NCI-H510A (cell line): ENCODE data around the gene FRAS1.
"Not testable (repeated sequence)": the region's sequence is repeated elsewhere in the genome, so short reads cannot be mapped to it uniquely, and the experiment has no call there.

Experiments used
- DNase-seq: peaks from one replicate; lab custom pipeline; 2025; lab: John Stamatoyannopoulos, UW

Gene FRAS1

GRCh38 chr4:78217557-78217956 lies 160.4 kb downstream of the FRAS1 start:
- DNase-seq: no peak

- no peak for DNase-seq
These were observed 161.1 kb downstream of the FRAS1 start for GRCh38 chr4:78218260-78218659.

- DNase-seq: no peak
These were observed 162.7 kb downstream of the FRAS1 start for GRCh38 chr4:78219825-78220224.

DNA sequence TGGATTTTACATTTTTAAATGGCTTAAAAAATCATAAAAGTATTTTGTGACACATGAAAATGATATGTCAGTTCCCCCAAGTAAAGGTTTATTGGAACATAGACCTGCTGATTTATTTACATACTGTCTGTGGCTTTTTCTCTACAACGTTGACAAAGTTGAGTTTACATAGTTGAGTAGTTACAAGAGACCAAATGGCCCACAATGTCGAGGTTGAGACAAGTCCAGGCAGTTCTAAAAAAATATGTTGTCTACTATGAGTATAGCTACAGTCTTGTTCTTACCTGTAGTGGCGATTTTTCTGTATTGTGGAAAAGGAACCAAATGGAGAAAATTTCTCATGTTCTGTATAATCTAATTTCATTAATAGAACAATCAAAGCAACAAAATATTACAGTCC lies 163.2 kb downstream of the FRAS1 start:
- DNase-seq: no peak

DNA sequence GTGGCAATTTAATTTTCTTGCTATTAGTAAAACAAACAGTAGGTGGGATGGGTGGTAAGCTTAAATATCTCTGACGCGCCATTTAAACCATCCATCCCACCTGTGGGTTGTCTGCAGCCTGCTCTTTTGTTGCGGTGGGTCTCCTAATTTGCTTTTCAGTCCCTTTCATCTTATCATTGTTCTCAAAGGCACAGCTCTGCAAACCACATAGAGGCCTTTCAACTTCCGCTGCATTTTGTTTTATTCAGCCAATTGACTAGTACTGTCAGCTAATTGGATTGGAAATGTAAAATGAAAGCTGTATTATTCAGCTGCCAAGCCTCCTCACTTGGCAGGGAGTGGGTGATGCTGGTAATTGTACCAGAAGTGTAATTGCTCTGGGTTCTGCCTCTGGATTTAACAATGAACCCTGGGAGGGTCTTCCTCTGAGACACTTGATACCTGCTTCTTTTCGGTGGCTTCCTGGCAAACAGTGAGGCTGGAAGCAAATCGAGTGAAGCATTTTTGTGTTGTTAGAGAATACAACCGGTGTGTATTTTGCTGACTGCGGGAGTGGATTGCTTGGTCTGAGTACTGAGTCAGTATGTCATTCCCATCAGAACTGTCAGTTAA lies 165.6 kb downstream of the FRAS1 start:
- DNase-seq: no peak

- no peak for DNase-seq
These were observed 168.1 kb downstream of the FRAS1 start for GRCh38 chr4:78225236-78225635.

- no peak for DNase-seq
These were observed 169.2 kb downstream of the FRAS1 start for GRCh38 chr4:78226279-78226678.

- DNase-seq: no peak
These were observed 170.4 kb downstream of the FRAS1 start for GRCh38 chr4:78227411-78228057.

DNA sequence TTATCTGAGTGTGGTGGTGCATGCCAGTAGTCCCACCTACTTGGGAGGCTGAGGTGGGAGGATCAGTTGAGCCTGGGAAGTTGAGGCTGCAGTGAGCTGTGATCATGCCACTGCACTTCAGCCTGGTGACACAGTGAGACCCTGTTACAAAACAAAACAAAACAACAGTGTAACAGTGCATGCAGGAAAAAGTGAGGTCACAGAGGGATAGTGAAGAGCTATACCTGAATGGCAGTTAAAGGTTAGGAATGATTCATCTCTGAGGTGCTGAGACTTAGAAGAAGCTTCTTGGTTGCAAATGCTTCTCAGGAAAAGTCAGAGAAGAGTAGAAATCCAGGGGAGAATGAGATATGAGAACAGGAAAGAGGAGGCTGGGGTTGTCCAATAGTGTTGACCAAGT lies 178.7 kb downstream of the FRAS1 start:
- no peak for DNase-seq

DNA sequence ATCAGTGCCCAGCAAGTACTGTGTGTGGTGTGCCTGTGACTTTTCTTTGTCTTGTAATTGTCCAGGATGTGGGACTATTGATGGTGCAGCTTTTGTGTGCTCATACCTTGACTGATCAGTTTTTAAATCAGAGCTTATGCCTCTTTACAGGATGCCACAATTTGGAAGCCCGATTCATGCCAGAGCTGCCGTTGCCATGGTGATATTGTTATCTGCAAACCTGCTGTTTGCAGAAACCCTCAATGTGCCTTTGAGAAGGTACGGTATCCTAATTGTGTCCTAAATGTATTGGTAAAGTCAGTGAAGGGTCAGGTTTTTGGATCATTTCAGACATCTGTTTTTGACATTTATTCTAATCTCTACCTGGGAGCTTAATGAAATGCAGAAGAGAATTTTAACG lies 180.2 kb downstream of the FRAS1 start:
- no peak for DNase-seq

GRCh38 chr4:78242071-78242470 lies 184.9 kb downstream of the FRAS1 start:
- DNase-seq: no peak

GRCh38 chr4:78244705-78245485 lies 187.8 kb downstream of the FRAS1 start:
- no peak for DNase-seq

DNA sequence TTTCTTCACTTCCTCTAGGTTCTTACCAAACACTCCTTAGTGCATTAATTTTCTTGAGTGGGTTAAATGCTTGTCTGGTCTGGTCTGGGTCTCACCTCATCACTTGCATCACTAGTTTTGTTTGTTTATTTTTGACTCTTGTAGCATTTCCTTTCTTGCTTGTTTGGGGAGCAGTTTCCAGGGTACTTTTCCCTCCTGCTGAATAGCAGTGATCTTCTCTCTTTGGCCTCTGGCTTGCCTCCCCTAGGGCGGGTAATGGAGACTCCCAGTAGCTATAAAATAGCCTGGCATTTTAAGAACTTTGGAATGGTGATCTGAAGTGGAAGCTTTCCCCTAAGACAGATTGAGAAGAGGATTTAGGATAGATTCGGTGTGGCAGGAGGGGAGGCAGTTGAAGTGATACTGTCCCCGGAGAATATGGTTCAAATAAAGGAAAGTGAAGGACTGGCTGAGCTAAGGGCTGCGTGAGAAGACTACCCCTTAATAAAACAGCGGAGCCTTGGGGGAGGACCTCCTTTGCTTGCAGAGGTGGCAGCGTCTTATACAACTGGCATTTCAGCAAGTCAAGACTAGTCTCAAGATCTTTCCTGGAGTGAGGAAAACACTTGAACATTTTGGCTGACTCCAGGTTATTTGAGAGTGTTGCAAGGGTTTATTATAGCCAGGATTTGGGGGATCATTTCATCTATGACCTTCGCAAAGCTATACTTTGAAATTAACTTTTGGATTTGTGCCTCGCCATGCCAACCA lies 190.6 kb downstream of the FRAS1 start:
- DNase-seq: no peak

- no peak for DNase-seq
These were observed 193.4 kb downstream of the FRAS1 start for GRCh38 chr4:78250500-78250899.

DNA sequence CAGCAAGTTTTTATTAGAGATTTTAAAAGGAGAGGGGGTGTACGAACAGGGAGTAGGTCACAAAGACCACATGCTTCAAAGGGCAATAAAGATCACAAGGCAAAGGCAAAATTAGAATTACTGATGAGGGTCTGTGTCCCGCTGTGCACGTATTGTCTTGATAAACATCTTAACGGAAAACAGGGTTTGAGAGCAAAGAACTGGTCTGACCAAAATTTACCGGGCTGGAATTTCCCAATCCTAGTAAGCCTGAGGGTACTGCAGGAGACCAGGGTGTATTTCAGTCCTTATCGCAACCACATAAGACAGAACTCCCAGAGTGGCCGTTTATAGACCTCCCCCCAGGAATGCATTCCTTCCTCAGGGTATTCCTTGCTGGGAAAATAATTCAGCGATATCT lies 195.7 kb downstream of the FRAS1 start:
- not testable (repeated sequence) for DNase-seq

DNA sequence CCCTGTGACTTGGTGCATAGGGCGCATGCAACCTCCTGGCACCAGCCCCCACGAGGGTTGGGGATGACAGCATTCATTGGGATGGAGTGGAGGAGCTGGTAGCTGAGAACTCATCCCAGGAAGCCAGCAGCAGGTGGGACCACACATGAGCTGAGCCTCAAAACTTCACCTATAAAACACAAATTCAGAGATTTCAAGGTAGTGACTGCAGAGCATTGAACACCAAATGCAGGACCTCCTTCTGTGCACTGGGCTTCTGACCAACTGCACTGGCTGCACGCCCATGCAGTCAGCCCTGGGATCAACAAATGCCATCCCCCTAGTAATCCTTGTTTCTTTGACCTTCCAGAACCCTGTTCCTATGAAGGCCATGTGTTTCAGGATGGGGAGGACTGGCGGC lies 197.8 kb downstream of the FRAS1 start:
- no peak for DNase-seq

DNA sequence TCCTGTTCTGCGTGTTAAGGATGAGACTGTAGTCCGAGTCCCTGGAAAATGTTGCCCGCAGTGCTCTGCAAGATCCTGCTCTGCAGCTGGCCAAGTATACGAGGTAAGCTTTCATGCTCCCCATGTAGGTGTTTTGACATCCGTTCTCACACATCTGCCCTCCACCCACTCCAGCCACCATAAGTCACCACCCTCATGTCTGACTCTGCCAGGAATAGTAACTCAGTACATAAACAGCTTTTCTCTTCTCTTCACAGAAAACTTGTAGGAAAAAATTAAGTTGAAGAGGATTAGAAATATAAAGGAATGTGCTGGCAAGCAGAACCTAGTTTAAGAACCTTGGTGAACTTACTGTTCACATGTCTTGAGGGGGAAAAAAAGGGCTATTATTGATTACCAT lies 207.9 kb downstream of the FRAS1 start:
- no peak for DNase-seq

DNA sequence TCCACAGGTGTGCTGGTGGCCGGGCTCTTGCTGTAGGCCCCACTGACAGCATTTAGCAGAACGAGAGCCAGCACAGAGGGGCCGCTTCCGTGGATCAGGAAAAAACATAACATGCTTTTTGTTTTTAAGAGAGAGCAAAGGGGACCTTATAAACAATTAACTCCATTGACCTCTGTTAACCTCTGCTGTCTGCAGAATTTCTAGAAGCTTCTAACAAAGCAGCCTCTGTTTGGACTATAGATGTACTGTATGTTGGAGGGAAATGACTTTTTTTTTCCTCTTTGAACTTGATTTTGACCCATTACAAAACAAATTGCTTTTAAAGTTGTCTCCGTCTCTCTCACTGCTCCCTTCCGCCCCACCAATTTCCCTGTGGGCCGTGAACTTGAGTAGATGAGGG lies 210.7 kb downstream of the FRAS1 start:
- no peak for DNase-seq

- no peak for DNase-seq
These were observed 211.5 kb downstream of the FRAS1 start for GRCh38 chr4:78268597-78268996.

- not testable (repeated sequence) for DNase-seq
These were observed 218.3 kb downstream of the FRAS1 start for GRCh38 chr4:78275450-78275849.

GRCh38 chr4:78286281-78286680 lies 229.2 kb downstream of the FRAS1 start:
- no peak for DNase-seq

DNA sequence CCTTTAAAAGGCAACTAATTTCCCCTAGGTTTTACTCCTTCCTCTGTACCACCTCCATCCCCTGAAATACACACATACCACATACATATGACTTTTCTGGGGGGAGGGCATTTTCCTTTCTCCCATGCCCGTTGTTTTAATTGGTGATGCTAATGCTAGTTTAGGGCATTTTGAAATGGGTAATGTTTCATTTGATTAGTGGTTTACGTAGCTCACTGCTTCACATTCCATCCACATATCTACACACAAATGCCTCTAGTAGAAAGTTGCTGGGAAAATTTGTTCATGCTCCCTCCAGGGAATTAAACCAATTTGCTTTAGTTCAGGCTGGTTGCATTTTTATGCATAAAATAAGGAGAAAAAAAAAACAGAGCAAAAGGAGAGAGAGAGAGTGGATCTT lies 231.2 kb downstream of the FRAS1 start:
- DNase-seq: no peak

DNA sequence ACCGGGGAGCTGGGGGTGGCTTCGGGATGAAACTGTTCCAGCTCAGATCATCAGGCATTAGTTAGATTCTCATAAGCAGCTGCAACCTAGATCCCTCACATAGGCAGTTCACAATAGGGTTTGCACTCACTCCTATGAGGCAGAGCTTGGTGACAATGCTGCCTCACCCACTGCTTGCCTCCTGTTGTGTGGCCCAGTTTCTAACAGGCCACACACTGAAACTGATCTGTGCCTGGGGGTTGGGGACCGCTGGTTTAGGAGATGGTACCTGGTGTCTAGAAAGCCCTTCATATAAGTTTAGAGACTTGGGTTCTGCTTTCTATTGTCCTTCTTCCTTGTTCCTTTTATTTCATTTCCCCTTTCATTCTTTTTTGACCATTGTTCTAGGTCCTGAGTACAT lies 234.2 kb downstream of the FRAS1 start:
- no peak for DNase-seq
